C1 segment of cervical spinal cord (tissue), 14 donors: ENCODE data around the gene PNMA8B.
A peak's percentile ranks its signal among the peaks of the same experiment; 100 is the strongest.
"Not testable (repeated sequence)": the region's sequence is repeated elsewhere in the genome, so short reads cannot be mapped to it uniquely, and the experiment has no call there.

Source experiments
- DNase-seq, 14 donors: peaks; one replicate each; lab custom pipeline; 2025; lab: John Stamatoyannopoulos, UW

The PNMA8B gene

GRCh38 chr19:46495786-46496099 is at the start of gene PNMA8B:
PNMA8B (minus strand) TSS chr19:46495867; CDS start chr19:46495465, 402 bp downstream.
- DNase-seq = peak in 13 of 14 donors; percentile 33 to 89 (median 64)

GRCh38 chr19:46544651-46545050 is 49.0 kb upstream of the PNMA8B start:
- DNase-seq = no peak

- peak in 12 of 14 donors; percentile 15 to 74 (median 68) for DNase-seq
Measured at GRCh38 chr19:46542428-46543230, 47.0 kb upstream of the PNMA8B start.

GRCh38 chr19:46537136-46538097 is 41.8 kb upstream of the PNMA8B start:
- DNase-seq = peak in 2 of 14 donors; percentile 10 to 32

GRCh38 chr19:46536391-46536790 is 40.7 kb upstream of the PNMA8B start:
- no peak for DNase-seq

GRCh38 chr19:46533621-46534081 is 38.0 kb upstream of the PNMA8B start:
- no peak for DNase-seq

- peak in 2 of 14 donors; percentile 12 to 26 for DNase-seq
Measured at GRCh38 chr19:46533078-46533620, 37.5 kb upstream of the PNMA8B start.

GRCh38 chr19:46530636-46531035 is 35.0 kb upstream of the PNMA8B start:
- DNase-seq = no peak

- DNase-seq = peak in 8 of 14 donors; percentile 13 to 64 (median 28)
Measured at GRCh38 chr19:46529622-46530451, 34.2 kb upstream of the PNMA8B start.

GRCh38 chr19:46528601-46529590 is 33.2 kb upstream of the PNMA8B start:
- no peak for DNase-seq

- not testable (repeated sequence) for DNase-seq
Measured at GRCh38 chr19:46526801-46527200, 31.1 kb upstream of the PNMA8B start.

- DNase-seq = no peak
Measured at GRCh38 chr19:46524308-46524707, 28.6 kb upstream of the PNMA8B start.

GRCh38 chr19:46522988-46523387 is 27.3 kb upstream of the PNMA8B start:
- not testable (repeated sequence) for DNase-seq

- DNase-seq = no peak
Measured at GRCh38 chr19:46521241-46521868, 25.7 kb upstream of the PNMA8B start.

GRCh38 chr19:46520616-46521015 is 24.9 kb upstream of the PNMA8B start:
- no peak for DNase-seq

- no peak for DNase-seq
Measured at GRCh38 chr19:46517471-46517870, 21.8 kb upstream of the PNMA8B start.

GRCh38 chr19:46515879-46516350 is 20.2 kb upstream of the PNMA8B start:
- no peak for DNase-seq

- DNase-seq = no peak
Measured at GRCh38 chr19:46515290-46515609, 19.6 kb upstream of the PNMA8B start.

- no peak for DNase-seq
Measured at GRCh38 chr19:46514589-46515289, 19.1 kb upstream of the PNMA8B start.
